IMR-90 (cell line): ENCODE results near the gene SDC4. TPM values are rescaled to one million over a fixed set of nuclear protein-coding genes. Genes with fewer than 3 reads are reported as not detected.
A peak's percentile ranks its signal among the peaks of the same experiment; 100 is the strongest.

ENCODE experiments used
- ATAC-seq: fragments of 200-7000 bp; cut with Tn5 transposase; 2 replicates; pipeline ENCODE4 v1.9.1; 2020; ENCODE audit warnings: low read depth, mild to moderate bottlenecking, moderate library complexity
- BruUV-seq: library from RNA; stranded (reverse); fragments of 400-500 nt; replicated peaks from 2 replicates; lab custom pipeline; 2021; lab: Mats Ljungman, UMichigan
- CTCF ChIA-PET: fragments of 300-600 bp; formaldehyde crosslinking; extraction: SDS; loops from one replicate; lab custom pipeline; 2021; ENCODE audit warnings: antibody characterized with exemption; lab: Yijun Ruan, JAX
- POLR2A ChIA-PET: fragments of 300-600 bp; sonication (Branson Sonifier 250); formaldehyde crosslinking; loops from one replicate; lab custom pipeline; 2022; ENCODE audit warnings: antibody characterized with exemption; ENCODE audit not compliant: unreplicated experiment; lab: Charles Lee
- DNase-seq: peaks from one replicate; pipeline ENCODE4 v3.0.0; 2013
- H2AFZ ChIP-seq: replicated peaks from 2 replicates; pipeline ENCODE3; 2013; ENCODE audit warnings: low read length, mild to moderate bottlenecking; ENCODE audit not compliant: poor library complexity
- H2AK5ac ChIP-seq: 2 replicates; pipeline ENCODE4 v1.6.1; 2013; ENCODE audit warnings: low read depth, low read length, inconsistent platforms
- H2AK9ac ChIP-seq: replicated peaks from 2 replicates; pipeline ENCODE3; 2013; ENCODE audit warnings: mild to moderate bottlenecking, low read depth, low read length, moderate library complexity; ENCODE audit not compliant: poor library complexity
- H2BK120ac ChIP-seq: 2 replicates; pipeline ENCODE4 v1.6.1; 2013; ENCODE audit warnings: low read depth, low read length, inconsistent platforms
- H2BK15ac ChIP-seq: 3 replicates; pipeline ENCODE4 v1.6.1; 2013; ENCODE audit warnings: low read depth, low read length, inconsistent platforms
- H2BK20ac ChIP-seq: 2 replicates; pipeline ENCODE4 v1.6.1; 2013; ENCODE audit warnings: low read depth, mild to moderate bottlenecking, inconsistent platforms, low read length, moderate library complexity
- H2BK5ac ChIP-seq: 2 replicates; pipeline ENCODE4 v1.6.1; 2013; ENCODE audit warnings: mild to moderate bottlenecking, low read depth, low read length, inconsistent platforms; ENCODE audit not compliant: poor library complexity, severe bottlenecking
- H3K14ac ChIP-seq: replicated peaks from 2 replicates; pipeline ENCODE4 v1.6.1; 2013; ENCODE audit warnings: low read depth, low read length, inconsistent platforms
- H3K18ac ChIP-seq: 2 replicates; pipeline ENCODE4 v1.6.1; 2013; ENCODE audit warnings: low read depth, low read length, control low read depth
- H3K23ac ChIP-seq: 2 replicates; pipeline ENCODE4 v1.6.1; 2013; ENCODE audit warnings: low read depth, low read length, inconsistent platforms
- H3K27ac ChIP-seq: 2 replicates; pipeline ENCODE4 v1.5.1; 2013; ENCODE audit warnings: mild to moderate bottlenecking, control low read depth, low read length; ENCODE audit not compliant: insufficient read depth
- H3K27me3 ChIP-seq: 2 replicates; pipeline ENCODE4 v1.6.1; 2013; ENCODE audit warnings: low read length; ENCODE audit not compliant: control insufficient read depth, insufficient read depth
- H3K36me3 ChIP-seq: 2 replicates; pipeline ENCODE4 v1.6.1; 2013; ENCODE audit warnings: low read length, mixed read lengths; ENCODE audit not compliant: control insufficient read depth, insufficient read depth
- H3K4ac ChIP-seq: 2 replicates; pipeline ENCODE4 v1.6.1; 2013; ENCODE audit warnings: low read depth, low read length, inconsistent platforms
- H3K4me1 ChIP-seq: 2 replicates; pipeline ENCODE4 v1.6.1; 2013; ENCODE audit warnings: low read length, mixed read lengths; ENCODE audit not compliant: control insufficient read depth, insufficient read depth
- H3K4me2 ChIP-seq: 2 replicates; pipeline ENCODE4 v1.6.1; 2013; ENCODE audit warnings: low read depth, mild to moderate bottlenecking, control low read depth, low read length, moderate library complexity
- H3K4me3 ChIP-seq: 2 replicates; pipeline ENCODE4 v1.5.1; 2013; ENCODE audit warnings: low read depth, mild to moderate bottlenecking, control low read depth, low read length, moderate library complexity; ENCODE audit not compliant: insufficient read depth
- H3K56ac ChIP-seq: 2 replicates; pipeline ENCODE4 v1.6.1; 2013; ENCODE audit warnings: low read length, inconsistent platforms; ENCODE audit not compliant: insufficient read depth; ENCODE audit errors: extremely low read depth
- H3K79me1 ChIP-seq, 2 experiments: 2 replicates each; pipeline ENCODE4 v1.6.1; 2013; ENCODE audit warnings: low read length in 2 of 2, inconsistent platforms in 1 of 2, low read depth in 1 of 2
- H3K9ac ChIP-seq: 2 replicates; pipeline ENCODE4 v1.6.1; 2013; ENCODE audit warnings: low read depth, low read length, control low read depth
- H3K9me1 ChIP-seq: 2 replicates; pipeline ENCODE4 v1.6.1; 2013; ENCODE audit warnings: low read length, inconsistent platforms; ENCODE audit not compliant: insufficient read depth
- H3K9me3 ChIP-seq: 2 replicates; pipeline ENCODE4 v1.6.1; 2013; ENCODE audit warnings: low read length; ENCODE audit not compliant: control insufficient read depth, insufficient read depth
- H4K20me1 ChIP-seq: 2 replicates; pipeline ENCODE4 v1.6.1; 2013; ENCODE audit warnings: low read length, inconsistent platforms; ENCODE audit not compliant: insufficient read depth
- H4K5ac ChIP-seq: 2 replicates; pipeline ENCODE4 v1.6.1; 2013; ENCODE audit warnings: mild to moderate bottlenecking, low read depth, low read length, control low read depth
- H4K8ac ChIP-seq, 2 experiments: 2 replicates each; pipeline ENCODE4 v1.6.1; 2013; ENCODE audit warnings: low read depth in 2 of 2, low read length in 2 of 2, control low read depth in 1 of 2, inconsistent platforms in 1 of 2
- H4K91ac ChIP-seq: 2 replicates; pipeline ENCODE4 v1.6.1; 2013; ENCODE audit warnings: low read depth, low read length, inconsistent platforms; ENCODE audit not compliant: insufficient read depth
- CEBPB ChIP-seq: IDR thresholded peaks from 2 replicates; pipeline ENCODE4 v1.6.1; 2012; ENCODE audit warnings: low read depth, low read length, improper control_type of control experiment
- CTCF ChIP-seq: conservative IDR thresholded peaks from 2 replicates; pipeline ENCODE4 v1.5.1; 2012; ENCODE audit warnings: mild to moderate bottlenecking, low read depth, low read length, improper control_type of control experiment
- RCOR1 ChIP-seq: IDR thresholded peaks from 2 replicates; pipeline ENCODE4 v1.6.1; 2012; ENCODE audit warnings: mild to moderate bottlenecking, low read length, improper control_type of control experiment; ENCODE audit not compliant: insufficient replicate concordance
- USF2 ChIP-seq: fragments of 150-350 bp; IDR thresholded peaks from 2 replicates; pipeline ENCODE4 v1.6.1; 2017; ENCODE audit warnings: mild to moderate bottlenecking, antibody characterized with exemption, low read length, low read depth
- WGBS, 2 experiments: methylation state at CpG; one replicate each; pipeline versions ENCODE4 v1.1.5 to v1.1.7; 2013; ENCODE audit warnings: missing lambda C conversion rate in 2 of 2; ENCODE audit not compliant: insufficient read length in 1 of 2; ENCODE audit errors: extremely low coverage in 2 of 2; 5-methylcytosine and 5-hydroxymethylcytosine counted together
- dilution Hi-C: fragments of 300-500 bp; cut with HindIII; formaldehyde crosslinking; loops from one replicate; pipeline ENCODE4 v1.14.3; 2018; ENCODE audit warnings: low sequenced_read_pairs; ENCODE audit not compliant: unreplicated experiment
- in situ Hi-C: fragments of 300-500 bp; cut with MboI; formaldehyde crosslinking; loops from 3 replicates; pipeline ENCODE4 v1.14.3; 2019; ENCODE audit warnings: low sequenced_read_pairs, inconsistent platforms, mixed read lengths
- intact Hi-C: fragments of 100-400 bp; cut with micrococcal nuclease; formaldehyde crosslinking; loops from 2 replicates; pipeline ENCODE4 v1.10.0; 2022
- polyA plus RNA-seq, 3 experiments: library from polyadenylated mRNA; depleted of rRNA; stranded (reverse); fragments of >200 nt; gene quantifications; 2 replicates each; pipeline ENCODE4 v1.2.3, GENCODE V29; 2012; ENCODE audit warnings: low replicate concordance in 1 of 3
- total RNA-seq: library from RNA; depleted of rRNA; stranded (reverse); fragments of >200 nt; gene quantifications from 2 replicates; pipeline ENCODE4 v1.2.3, GENCODE V29; 2012

The SDC4 gene
- total and polyA plus RNA-seq, 2 of the 4 experiments (the other 2 are of a cell fraction), result 203 to 265 TPM

DNA sequence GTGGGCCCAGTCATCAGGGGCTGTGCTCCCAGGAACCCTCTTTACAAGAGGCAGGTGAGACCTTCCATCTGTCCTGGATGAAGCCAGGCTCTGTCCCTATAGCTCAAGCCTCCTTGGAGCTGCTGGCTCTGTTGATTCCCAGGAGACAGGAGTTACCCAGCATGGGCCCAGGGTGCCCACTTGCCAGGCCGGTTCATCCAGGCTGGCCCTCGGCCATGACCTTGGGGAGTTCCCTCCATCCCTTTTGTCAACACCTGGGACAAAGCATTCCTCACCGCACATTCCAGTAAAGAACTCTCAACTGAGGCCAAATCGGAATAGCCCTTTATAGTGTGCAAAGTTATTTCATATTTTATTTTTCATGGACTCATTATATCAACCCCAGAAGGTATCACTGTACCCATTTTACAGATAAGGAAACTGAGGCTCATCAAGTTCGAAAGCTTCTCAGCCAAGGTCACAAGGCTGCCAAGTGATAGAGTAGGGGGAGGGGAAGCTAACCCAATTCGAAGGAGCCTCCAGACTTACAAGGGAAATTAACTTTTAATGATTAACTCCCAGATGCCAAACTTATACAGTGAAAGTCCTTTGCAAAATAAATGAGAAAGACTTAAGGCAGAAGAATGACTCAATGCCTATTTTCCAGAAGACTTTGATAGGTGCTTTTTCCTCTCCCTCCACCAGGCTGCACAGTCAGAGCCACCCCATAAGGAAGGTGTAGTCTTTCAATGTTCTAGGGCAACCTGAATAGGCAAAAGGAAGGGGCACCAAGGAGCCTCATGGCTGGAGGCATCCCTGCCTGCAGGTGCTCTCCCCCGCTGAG lies 18.5 kb downstream of the SDC4 start:
- TF ChIP-seq RCOR1, result peak; percentile 22
- TF ChIP-seq CEBPB, result no peak
- 0 out of 2 replicates have a peak, but pooled peaks have one; percentile 5 for TF ChIP-seq CTCF
- no peak for TF ChIP-seq USF2
- H2BK5ac ChIP-seq, result no peak overlapping the region
- H2AFZ ChIP-seq, result no peak overlapping the region
- H2AK5ac ChIP-seq, result no peak overlapping the region
- intact Hi-C loops (no loop called here), dilution Hi-C loops (no loop called here), in situ Hi-C loops (loop anchor here (25.0 kb wide), 1 partner anchor 583 kb away; the partner anchor contains the start of gene PLTP)
- H3K36me3 ChIP-seq, result peaks cover 70% of the 10 kb centered on the region
- H3K23ac ChIP-seq, result no peak overlapping the region
- ChIA-PET POLR2A (no interaction called here), CTCF (no interaction called here)
- peaks cover 43 to 63% of the 10 kb centered on the region in 2 experiments for H3K79me1 ChIP-seq
- H3K56ac ChIP-seq, result no peak overlapping the region
- no CpG with 5 or more reads among the region's 7 CpGs for WGBS, 2 experiments
- BruUV-seq, result no TSS peak
- H3K9ac ChIP-seq, result no peak overlapping the region
- H3K27ac ChIP-seq, result no peak overlapping the region; the same call in 1 of the 2 replicates
- H3K27me3 ChIP-seq, result no peaks in the 10 kb centered on the region
- H2BK15ac ChIP-seq, result no peak overlapping the region
- no peak overlapping the region for H4K8ac ChIP-seq
- H3K4me1 ChIP-seq, result 0 out of 2 replicates have a peak, but pooled peaks cover 1% of the 10 kb centered on the region
- H3K4me3 ChIP-seq, result no peak overlapping the region
- H3K4ac ChIP-seq, result no peak overlapping the region
- no peak overlapping the region for H3K18ac ChIP-seq
- H3K4me2 ChIP-seq, result no peak overlapping the region
- no peak overlapping the region for H4K91ac ChIP-seq
- no peaks in the 10 kb centered on the region; the same call in 1 of the 2 replicates for H3K9me1 ChIP-seq
- ATAC-seq (peak; percentile 18; the same call in 1 of the 2 replicates), DNase-seq (no peak)
- no peaks in the 10 kb centered on the region for H3K9me3 ChIP-seq
- no peak overlapping the region for H3K14ac ChIP-seq
- H2BK120ac ChIP-seq, result no peak overlapping the region
- peaks cover 42% of the 10 kb centered on the region for H4K20me1 ChIP-seq
- no peak overlapping the region for H4K5ac ChIP-seq
- H2AK9ac ChIP-seq, result peak overlapping the region; percentile 20
- H2BK20ac ChIP-seq, result no peak overlapping the region; the same call in 1 of the 2 replicates
